IPS-11a (cell line): ENCODE results near the gene KCNT1.

Experiments
- H3K4me3 ChIP-seq: one replicate; pipeline ENCODE4 v1.5.1; 2013; ENCODE audit warnings: low read depth, low read length, control low read depth

Gene KCNT1

DNA sequence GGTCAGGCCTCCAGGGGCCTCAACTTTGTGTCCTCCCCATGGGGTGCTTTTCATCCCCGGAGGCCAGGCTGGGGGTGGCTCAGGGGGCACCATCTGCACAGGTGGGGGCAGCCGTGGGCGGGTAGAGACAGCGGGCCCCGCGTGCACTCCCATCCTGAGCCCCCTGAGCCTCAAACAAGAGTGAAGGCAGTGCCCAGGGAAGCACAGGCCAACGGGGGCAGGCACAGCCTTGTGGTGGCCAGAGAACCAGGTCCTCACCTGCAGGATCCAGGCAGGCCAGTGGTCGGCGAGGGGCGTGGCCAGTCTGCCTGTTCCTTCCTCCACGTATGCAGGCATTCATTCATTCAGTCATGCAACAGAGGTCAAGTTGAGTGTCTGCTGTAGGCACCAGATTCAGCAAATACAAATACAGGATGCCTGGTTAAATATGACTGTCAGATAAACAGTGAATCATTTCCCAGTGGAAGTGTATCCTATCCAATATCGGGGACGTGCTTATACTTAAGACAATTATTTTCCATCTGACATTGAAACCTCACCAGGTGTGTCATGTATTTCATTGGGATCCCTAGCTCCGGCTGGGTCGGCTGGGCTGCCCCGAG, 22.3 kb downstream of the KCNT1 start:
- no peak overlapping the region for H3K4me3 ChIP-seq

DNA sequence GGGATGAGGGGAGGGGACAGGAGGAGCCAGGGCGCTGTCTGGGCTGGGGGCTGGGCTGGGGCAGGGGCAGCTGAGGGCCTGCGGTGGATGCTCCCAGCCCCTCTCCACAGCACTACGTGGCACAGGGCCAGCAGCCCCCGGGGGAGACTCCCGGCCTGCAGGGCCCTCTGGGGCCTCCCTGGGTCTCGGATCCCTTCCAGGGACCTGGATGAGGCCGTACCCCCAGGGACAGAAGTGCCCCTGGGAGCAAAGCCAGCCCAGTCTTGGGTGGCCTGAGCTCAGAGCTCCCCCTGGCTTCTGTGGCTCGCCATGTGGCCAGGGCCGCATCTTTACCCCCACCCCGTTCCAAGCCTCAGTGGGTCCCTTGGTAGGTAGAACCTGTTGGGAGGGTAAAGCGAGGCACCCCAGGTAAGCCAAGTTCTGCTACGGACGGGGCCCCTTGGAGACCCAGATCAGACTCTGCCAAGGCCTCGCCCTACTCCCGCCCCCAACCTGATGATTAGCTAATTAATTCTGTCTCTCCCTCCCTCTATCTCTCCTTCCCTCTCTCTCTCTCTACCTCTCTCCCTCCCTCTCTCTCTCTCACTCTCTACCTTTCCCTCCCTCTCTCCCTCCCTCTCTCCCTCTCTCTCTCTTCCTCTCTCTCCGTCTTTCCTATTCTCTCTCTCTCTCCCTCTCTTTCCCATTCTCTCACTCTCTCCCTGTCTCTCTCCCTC, 24.3 kb downstream of the KCNT1 start:
- H3K4me3 ChIP-seq, result no peak overlapping the region

DNA sequence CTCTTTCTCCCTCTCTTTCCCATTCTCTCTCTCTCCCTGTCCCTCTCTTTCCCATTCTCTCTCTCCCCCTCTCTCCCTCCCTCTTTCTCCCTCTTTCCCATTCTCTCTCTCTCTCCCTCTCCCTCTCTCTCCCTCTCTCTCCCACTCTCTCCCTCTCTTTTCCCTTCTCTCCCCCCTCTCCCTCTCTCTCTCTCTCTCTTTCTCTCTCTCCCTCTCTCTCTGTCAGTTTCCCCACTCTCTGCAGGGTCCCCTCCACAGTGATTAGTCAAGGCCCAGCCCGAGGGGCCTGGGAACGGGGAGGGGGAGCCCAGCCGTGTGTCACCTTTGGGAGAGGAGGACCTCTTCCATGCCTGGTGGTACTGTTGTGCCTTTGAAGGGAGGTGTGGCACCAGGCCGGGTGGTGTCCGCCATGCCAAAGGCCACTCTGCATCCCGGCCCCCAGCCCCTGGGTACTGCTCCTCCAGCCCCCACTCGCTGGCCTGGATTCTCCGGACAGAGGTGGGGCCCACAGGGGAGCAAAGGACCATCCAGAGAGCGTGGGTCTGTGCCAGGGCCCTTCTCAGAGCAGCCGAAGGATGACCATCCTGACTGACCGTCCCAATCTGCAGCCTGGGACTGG, 25.4 kb downstream of the KCNT1 start:
- H3K4me3 ChIP-seq, result no peak overlapping the region

DNA sequence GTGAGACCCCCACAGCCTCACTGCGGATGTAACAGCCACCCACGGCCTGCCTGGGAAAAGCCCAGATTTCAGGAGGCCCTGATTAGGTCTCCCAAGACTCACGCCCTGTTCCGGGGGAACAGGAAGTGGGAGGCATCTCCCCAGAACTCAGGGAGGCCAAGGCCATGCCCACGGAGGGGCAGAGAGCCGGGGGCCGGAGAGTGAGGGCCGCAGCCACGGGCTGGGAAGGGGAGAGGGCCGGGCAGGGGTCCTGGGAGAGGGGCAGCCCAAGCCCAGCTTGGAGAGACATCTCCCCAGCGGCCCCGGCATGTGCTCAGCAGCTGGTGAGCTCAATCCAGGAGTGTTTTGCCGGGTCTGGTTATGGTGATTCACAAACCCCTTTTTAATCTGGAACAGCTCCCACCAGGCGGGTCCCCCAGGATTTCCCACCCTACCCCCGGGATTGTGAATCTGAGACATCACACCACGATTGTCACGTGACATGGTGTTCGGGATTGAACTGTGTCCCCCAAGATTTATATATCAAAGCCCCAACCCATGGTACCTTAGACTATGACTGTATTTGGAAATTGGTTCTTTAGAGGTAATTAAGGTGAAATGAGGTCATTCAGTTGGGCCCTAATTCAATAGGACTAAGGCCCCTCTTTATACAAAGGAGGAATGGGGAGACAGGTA, 26.6 kb downstream of the KCNT1 start:
- no peak overlapping the region for H3K4me3 ChIP-seq

DNA sequence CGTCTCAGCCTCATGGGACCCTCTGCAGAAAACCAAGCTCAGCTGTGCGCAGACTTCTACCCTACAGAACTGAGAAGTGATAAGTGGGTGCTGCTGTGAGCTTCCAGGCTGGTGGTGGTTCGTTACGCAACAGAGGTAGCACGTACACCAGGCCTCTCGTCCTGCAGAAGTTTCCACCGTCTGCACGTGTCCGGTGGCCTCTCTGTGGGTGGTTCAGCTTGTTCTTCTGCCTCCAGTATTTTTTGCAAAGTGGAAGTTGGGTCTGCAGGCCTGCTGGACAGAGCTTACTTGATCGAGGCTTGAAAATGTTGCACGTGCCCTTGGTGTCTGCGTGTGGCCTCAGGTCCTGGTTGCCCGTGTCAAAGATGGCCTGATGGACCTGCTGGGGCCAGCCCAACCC, 27.5 kb downstream of the KCNT1 start:
- H3K4me3 ChIP-seq, result no peak overlapping the region

DNA sequence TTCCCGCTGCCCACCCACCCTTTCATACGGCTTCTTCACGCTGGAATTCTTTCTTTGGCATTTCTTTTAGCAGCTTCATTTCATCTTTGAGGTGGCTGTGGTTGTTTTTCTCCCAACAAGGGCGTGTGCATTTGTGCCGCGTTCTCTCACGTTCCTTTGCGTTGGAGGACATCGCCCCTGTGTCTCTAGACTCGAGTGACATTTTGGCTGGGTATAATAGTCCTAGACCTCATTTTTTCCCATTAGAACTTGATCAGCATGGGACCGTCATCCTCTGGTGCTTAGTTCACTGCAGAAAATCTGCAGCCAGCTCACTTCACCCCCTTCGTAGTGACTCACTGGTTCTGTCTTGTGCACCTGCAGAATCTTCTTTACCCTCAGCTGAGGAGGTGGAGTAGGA, 29.5 kb downstream of the KCNT1 start:
- H3K4me3 ChIP-seq, result no peak overlapping the region

DNA sequence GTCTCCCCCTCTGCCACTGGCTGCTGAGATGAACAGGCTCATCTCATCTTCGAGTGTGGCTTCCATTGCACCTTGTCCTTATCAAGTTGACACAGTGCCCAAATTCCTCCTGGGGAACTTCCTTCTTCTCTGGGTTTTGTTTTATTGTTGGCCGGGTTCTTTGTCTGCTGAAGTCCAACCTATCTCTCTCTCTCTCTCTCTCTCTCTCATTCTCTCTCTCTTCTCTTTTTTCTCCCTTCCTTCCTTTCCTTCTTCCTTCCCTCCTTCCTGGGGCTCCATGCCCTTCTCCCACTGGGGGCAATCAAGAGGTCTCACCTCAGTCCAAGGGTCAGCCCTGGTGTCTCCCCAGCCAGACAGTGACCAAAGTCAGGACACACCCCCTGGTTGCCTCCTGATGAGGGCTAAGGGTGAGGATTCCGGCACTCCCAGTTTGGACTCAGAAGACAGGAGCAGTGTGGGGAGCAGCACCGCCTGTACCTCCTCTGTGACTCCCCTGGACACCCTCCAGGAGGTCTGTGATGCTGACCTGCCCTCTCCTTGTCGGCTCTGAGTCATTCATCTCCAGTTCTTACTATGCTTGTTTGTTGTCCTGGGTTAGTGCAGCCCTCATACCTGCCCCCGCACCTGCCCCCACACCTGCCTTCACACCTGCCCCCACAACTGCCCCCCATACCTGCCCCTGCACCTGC, 30.7 kb downstream of the KCNT1 start:
- H3K4me3 ChIP-seq, result no peak overlapping the region

DNA sequence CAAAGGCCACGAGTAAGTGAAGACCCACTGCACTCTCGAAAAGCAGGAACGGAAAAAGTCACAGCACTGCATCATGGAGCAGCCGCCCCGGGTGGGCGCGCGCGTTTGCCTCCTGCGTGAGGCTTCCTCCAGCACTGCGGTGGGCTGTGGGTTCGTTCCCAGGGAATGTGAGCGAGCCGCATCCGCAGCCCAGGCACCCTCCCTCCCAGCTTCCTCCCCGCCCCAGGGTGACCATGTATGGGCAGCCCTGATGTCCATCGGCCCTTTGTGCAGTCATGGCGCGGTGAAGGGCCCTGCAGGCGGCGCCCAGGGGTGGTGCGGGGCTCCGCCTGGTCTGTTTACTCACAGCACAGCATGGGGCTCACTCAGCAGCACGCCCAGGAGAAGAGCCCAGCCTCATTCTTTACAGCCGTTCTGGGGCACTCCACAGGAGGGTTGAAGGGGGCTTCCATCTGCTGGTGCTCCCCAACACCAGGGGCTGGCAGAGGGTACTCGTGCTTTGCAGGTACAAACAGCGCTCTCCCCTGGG, 32.7 kb downstream of the KCNT1 start:
- H3K4me3 ChIP-seq, result no peak overlapping the region

DNA sequence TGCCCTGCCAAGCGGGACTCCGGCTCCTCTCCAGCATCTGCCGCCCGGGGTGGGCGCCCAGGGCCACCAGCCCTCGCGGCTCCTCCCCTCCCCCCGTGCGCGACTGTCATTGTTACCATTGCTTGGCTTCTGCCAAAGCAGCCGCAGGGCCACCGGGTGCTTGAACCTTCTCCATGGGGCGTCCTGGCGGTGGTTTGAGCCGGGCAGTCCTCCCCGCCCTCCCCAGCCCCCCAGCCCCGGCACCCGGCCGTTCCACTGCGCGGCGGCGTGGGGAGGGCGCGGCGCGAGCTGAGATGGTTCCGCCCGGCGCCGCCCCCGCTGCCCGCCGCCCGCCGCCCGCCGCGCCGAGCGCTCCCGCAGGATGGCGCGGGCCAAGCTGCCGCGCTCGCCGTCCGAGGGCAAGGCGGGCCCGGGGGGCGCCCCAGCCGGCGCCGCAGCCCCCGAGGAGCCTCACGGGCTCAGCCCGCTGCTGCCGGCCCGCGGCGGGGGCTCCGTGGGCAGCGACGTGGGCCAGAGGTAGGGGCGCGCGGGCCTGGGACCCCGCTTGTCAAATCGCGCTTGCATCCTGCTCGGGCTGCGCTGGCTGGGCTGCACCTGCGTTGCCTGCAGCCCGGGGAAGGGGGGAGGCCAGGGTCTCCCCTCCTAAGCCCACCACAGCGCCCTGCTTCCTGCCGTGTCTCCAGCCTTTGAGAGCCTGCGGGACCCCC, 34.4 kb downstream of the KCNT1 start:
- no peak overlapping the region for H3K4me3 ChIP-seq

DNA sequence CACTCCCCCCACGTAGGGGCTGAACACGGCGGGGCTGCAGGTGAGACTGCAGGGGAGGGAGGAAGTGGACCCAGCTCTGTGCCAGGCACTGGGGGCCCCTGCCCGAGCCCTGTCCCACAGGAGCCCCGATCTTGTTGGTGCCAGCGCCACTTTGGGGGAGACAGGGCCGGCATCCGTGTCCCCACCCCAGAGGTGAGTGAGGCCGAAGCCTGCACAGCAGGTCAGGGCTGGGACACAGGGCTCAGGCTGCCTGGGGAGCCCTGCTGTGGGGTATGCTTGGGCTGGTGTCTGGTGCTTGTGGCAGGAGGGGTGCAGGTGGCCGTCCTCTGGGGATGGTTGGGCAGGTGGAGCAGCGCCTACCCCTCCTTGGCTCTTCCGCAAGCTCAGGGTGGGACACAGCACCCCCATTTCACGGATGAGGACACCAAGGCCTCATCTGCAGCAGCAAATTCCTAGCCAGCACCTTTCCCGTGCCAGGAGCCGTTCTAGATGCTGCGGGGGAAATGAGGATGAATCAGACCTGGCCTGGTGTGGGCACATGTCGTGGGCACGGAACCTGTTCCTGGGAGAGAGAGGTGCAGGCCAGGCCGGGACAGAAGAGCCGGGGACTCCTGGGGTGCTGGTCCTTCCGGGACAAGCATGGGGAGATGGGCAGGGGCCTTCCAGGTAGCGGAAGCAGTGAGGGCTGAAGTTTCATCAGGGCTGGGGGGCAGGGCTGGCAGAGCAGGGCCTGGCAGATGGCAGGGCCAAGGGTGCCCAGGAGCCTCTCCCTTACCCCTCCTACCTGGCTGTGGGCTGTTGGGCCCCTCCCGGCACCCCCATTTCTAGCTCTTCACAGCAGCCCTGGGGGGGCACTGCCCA, 35.2 kb downstream of the KCNT1 start:
- no peak overlapping the region for H3K4me3 ChIP-seq

DNA sequence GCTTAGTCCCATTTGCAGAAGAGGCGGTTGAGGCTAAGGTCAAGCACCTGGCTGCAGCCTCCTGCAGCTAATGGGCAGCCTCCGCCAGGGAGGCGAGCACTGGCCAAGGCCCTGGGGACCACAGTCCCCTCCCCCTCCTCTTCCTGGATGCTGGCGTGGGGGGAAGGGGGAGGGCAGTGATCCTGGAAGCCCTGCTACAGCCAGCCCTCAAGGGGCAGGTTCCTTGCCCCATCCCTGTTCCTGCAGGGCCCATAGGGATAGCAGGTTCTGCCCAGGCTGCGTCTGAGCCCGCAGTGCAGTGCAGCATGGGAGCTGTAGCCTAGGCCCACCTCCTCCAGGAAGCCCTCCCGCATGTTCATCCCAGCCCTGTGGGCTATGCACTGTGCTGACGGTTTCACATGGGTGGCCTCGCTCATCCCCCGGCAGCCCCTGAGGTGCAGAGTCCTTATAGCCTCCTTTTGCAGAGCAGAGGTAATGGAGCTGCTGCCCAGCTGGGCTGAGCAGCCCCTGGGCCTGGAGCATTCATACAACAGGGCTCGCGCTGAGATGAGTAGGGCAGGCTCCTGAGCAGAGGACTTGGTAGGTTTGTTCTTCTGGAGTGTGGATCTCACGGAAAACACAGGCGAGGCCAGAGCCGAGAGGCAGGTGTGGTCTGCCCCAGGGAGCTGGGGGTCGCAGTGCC, 36.0 kb downstream of the KCNT1 start:
- H3K4me3 ChIP-seq, result no peak overlapping the region

DNA sequence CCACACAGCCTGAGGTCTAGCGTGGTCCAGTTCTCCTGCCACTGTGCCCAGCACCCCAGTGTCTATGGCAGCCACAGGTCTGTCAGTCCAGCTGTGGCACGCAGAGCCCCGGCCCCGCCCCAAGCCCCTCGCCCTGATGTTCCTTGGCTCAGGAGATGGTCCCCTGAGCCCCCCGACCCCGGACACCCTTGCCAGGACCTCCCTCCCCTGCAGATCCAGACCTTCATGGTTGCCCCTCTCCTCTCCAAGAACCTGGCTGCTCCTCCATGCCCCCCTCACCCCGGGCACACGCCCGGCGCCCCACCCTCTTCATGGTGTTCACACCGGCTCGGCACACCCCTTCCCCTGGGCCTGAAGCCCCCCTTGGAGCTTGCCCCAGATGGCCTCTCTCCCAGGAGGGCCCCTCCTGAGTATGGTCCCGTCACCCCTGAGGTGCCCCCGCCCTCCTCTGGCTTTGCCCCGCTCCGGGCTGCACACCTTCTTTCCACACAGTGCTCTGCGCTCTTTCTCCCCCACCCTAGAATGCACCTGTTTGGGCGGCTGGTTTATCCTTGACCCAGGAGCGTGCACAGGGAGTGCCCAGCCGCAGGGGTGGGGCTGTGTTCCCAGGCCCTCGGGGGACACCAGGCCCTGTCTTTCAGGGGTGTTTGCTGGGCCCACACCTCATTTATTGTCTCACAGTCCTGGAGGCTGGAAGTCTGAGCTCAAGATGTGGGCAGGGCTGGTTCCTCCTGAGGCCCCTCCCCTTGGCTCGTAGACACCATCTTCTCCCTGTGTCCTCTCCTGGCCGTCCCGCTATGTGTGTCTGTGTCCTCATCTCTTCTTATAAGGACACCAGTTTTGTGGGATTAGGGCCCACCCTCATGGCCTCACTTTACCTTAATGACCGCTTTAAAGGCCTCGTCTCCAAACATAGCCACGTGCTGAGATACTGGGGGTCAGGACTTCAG, 37.6 kb downstream of the KCNT1 start:
- H3K4me3 ChIP-seq, result no peak overlapping the region

DNA sequence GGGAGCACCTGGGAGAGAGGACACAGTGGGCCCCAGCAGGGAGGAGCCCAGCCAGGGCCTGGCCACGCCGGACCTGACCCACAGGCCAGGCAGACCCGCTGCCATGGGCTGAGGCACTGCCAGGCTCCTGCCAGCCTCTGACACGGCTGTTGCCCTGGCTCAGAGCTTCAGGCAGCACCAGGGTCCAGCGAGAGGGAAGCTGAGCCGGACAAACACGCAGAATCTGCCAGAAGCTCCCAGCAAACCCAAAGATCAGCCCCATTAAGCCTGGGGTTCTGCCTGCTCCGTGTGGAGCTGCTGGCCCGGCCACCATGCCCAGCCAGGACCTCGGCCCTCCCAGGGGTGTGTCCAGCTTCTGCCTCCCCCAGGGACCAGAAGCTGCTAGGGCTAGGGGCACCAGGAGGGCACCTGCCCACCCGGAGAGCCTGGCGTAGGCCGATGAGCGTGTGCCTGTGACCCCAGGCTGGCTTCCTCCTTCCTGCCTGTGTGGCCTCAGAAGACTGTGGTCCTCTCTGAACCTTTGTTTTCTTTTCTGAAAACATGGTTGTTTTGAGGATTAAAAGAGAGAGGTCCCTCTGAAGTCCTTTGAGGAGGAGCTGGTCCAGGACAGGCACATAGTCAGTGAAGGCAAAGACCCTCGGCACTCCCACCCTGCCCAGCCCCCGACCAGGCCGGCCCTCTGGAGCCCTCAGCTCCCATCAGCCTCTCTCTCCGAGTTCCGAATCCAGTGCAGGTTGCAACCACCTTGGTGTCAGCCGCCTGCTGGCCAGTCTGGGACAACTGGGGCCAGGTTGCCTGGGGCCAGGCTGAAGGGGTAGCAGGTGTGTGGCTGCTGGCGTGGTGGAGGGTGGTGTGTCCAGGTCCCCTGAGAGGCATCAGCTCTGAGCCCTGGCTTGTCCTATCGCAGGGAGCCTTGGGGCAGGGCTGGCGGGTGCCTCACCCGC, 39.6 kb downstream of the KCNT1 start:
- no peak overlapping the region for H3K4me3 ChIP-seq

DNA sequence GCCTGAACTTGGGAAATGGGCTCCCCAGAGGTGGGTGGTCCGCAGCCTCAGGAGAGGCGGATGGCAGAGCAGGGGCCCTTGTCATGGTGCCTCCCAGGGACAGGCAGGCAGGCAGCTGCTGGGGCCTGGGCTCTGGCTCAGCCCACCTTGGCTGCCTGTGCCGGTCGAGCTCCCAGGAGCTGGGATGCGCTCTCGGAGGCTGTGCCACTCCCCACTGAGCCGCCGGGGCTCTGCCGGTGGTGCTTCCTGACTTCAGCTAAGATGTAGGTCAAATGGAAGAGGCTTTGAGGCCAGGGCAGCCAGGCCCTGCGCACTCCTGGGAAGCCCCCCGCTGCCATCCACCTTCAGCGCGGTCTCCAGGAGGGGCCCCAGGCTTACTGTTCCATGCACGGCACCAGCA, 41.0 kb downstream of the KCNT1 start:
- no peak overlapping the region for H3K4me3 ChIP-seq

DNA sequence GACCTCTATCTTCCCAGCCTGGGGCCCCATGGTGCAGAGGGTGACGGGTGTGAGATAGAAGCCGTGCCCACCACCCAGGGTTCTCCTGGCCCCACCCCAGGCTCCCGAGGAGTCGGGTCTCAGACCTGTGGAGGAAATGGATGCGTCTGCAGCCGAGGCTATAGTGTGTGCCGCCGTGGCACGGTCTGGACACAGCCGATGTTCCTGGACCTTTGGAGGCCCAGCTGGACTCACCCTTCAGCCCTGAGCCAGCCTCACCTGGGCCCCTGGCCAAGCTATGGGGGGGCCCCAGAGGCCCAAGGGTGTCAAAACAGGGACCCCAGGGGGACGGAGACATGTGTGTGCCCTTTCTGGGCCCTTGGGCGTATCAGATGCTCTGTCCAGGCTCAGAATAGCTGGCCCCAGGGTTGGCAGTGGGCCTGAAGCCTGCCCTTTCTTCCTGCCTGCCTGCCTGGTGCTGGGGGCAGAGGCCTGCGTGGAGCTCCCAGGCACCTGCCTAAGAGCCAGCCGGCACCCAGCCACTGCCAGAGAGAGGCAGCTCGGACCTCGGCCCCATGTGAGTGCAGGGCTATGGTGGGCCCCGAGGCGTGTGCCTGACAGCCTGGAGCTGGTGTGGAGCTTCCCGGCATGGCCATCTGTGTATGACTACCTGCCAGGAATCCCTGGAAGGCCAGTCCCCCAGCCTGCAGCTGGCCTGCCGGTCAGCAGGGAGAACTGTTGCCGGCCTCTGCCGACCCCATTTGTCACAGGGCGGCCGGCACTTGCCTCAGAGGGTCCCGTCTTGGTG, 41.8 kb downstream of the KCNT1 start:
- H3K4me3 ChIP-seq, result no peak overlapping the region
